Heart right ventricle (tissue), 16 donors: ENCODE results near the gene EHBP1. TPM values are rescaled to one million over a fixed set of nuclear protein-coding genes. Genes with fewer than 3 reads are reported as not detected.

Experiments used
- ATAC-seq, 8 donors: fragments of 200-7000 bp; cut with Tn5 transposase; one replicate each; pipeline ENCODE4 v1.9.1; 2020; ENCODE audit warnings: mild to moderate bottlenecking in 8 of 8, moderate library complexity in 8 of 8, moderate number of reproducible peaks in 1 of 8
- DNase-seq, 2 donors: peaks; one replicate each; pipeline ENCODE4 v3.0.0-alpha.2; 2020
- H3K27ac ChIP-seq, 10 donors: fragments of 200-600 bp; sonication (generic) in 2 of 10; one replicate each; pipeline versions ENCODE4 v1.5.0 to v1.8.0; 2020 to 2022; ENCODE audit warnings: mild to moderate bottlenecking in 3 of 10
- H3K27me3 ChIP-seq, 7 donors: fragments of 200-600 bp; one replicate each; pipeline ENCODE4 v1.8.0; 2021 to 2022; ENCODE audit warnings: mild to moderate bottlenecking in 2 of 7
- H3K36me3 ChIP-seq, 9 donors: fragments of 200-600 bp; sonication (generic) in 1 of 9; one replicate each; pipeline versions ENCODE4 v1.5.0 to v1.8.0; 2020 to 2022; ENCODE audit warnings: mild to moderate bottlenecking in 2 of 9
- H3K4me1 ChIP-seq, 9 donors: fragments of 200-600 bp; sonication (generic) in 1 of 9; one replicate each; pipeline versions ENCODE4 v1.5.0 to v1.8.0; 2020 to 2022; ENCODE audit warnings: mild to moderate bottlenecking in 4 of 9
- H3K4me3 ChIP-seq, 10 donors: fragments of 200-600 bp; sonication (generic) in 2 of 10; one replicate each; pipeline versions ENCODE4 v1.5.0 to v1.8.0; 2020 to 2022; ENCODE audit warnings: mild to moderate bottlenecking in 7 of 10, moderate library complexity in 2 of 10
- H3K9me3 ChIP-seq, 11 donors: fragments of 200-600 bp in 10 of 11; sonication (generic) in 2 of 11; one replicate each; pipeline versions ENCODE4 v1.5.0 to v1.8.0; 2013 to 2022; ENCODE audit warnings: mild to moderate bottlenecking in 2 of 11, control low read depth in 1 of 11, moderate library complexity in 1 of 11
- WGBS, 2 donors: extraction: QIAGEN DNeasy Blood & Tissue Kit; methylation state at CpG; one replicate each; pipeline ENCODE4 v1.1.7; 2013; ENCODE audit warnings: inconsistent platforms in 1 of 2; 5-methylcytosine and 5-hydroxymethylcytosine counted together
- intact Hi-C, 10 donors: fragments of 100-400 bp; cut with DNase I; formaldehyde crosslinking; loops; one replicate each; pipeline versions ENCODE4 v1.11.1 to v1.14.2; 2022
- polyA plus RNA-seq, 2 donors: library from polyadenylated mRNA; stranded (reverse); fragments of 200-250 nt; gene quantifications; one replicate each; pipeline ENCODE4 v1.2.3, GENCODE V29; 2013
- total RNA-seq, 10 donors: library from RNA; stranded (reverse); fragmentation: NEBNext Ultra II Directional in 3 of 10; extraction: Animal tissue kit (Norgen Biotek cat#: 25700) in 3 of 10; gene quantifications; one replicate each; pipeline versions ENCODE4 v1.2.1 to v1.2.4, GENCODE V29; 2021 to 2023
- TF ChIP-seq, protein P1 (sequence below), 9 donors: fragments of 200-600 bp; sonication (generic) in 2 of 9; IDR thresholded peaks; one replicate each; pipeline versions ENCODE4 v1.5.0 to v1.8.0; 2021 to 2022; ENCODE audit warnings: antibody characterized with exemption in 9 of 9, mild to moderate bottlenecking in 5 of 9, moderate library complexity in 1 of 9
- donor health status: Arrhythmogenic right ventricular cardiomyopathy.
- donor health status: ischemic (EF 13 %, LVEDD 7.1; RV severe dilation, severe dysfunction).
- donor health status: healthy with polysubstance abuse.
- donor health status: DM: no; HTN: yes; CAD: no.
- donor health status: DM: no; HTN: no; CAD: no.
- donor health status: ischemic (EF 25% LVEDD 6.9; RV normal size, moderate dysfunction).
- donor health status: ischemic (EF 25% LVEDD 5.7; RV mildly dilated, moderate dysfunction).
- donor health status: healthy.
- donor health status: DM: yes; HTN: yes; CAD: no.
- donor health status: Ischemic cardiomyopathy.
- donor health status: ischemic (EF 35%, LVEDD 5.7; RV mildly dilated, moderate dysfunction).
- donor health status: nonischemic (EF 11% LVEDD 7.7; RV severe dilation, severe dysfunction).
- donor health status: DM: yes; HTN: yes; CAD: no.
- donor health status: PGD.
- donor health status: ischemic (EF 29% LVEDD 5.4; RV normal size, mild dysfunction).
- donor health status: nonischemic (EF 23%, LVEDD 6.1; RV moderate dilation, normal function).

Gene EHBP1
- total and polyA plus RNA-seq, 12 donors = 7.8 to 26.1 (median 20.1) TPM

DNA sequence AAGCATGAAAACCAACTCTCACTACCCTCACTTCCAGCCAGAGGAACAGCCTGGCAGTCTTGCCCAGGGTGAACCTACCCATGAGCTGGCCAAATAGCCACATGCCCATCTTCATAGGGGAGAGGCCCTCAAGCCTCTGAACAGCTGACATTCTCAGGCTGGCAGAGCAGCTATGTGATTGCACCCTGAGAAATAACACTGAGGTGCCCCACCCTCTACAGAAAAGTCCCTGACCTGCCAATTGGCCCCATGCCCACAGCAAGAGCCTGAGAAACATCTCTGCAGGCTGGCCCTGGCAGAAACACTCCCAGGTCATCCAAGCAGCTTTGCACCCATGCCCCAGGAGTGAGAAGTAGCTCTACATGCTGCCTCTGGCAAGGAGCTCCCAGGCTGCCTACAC, 217.7 kb downstream of the EHBP1 start:
- Histone ChIP-seq H3K4me1 (no peaks in the 10 kb centered on the region), H3K9me3 (peaks cover 0 to 52% (median 17%) of the 10 kb centered on the region in 11 donors), H3K27ac (no peak overlapping the region), H3K4me3 (no peak overlapping the region), H3K36me3 (peaks cover 0 to 33% (median 0%) of the 10 kb centered on the region in 9 donors), H3K27me3 (no peaks in the 10 kb centered on the region)
- DNase-seq (no peak), ATAC-seq (no peak)
- intact Hi-C loops = no loop called here
- TF ChIP-seq, protein P1, sequence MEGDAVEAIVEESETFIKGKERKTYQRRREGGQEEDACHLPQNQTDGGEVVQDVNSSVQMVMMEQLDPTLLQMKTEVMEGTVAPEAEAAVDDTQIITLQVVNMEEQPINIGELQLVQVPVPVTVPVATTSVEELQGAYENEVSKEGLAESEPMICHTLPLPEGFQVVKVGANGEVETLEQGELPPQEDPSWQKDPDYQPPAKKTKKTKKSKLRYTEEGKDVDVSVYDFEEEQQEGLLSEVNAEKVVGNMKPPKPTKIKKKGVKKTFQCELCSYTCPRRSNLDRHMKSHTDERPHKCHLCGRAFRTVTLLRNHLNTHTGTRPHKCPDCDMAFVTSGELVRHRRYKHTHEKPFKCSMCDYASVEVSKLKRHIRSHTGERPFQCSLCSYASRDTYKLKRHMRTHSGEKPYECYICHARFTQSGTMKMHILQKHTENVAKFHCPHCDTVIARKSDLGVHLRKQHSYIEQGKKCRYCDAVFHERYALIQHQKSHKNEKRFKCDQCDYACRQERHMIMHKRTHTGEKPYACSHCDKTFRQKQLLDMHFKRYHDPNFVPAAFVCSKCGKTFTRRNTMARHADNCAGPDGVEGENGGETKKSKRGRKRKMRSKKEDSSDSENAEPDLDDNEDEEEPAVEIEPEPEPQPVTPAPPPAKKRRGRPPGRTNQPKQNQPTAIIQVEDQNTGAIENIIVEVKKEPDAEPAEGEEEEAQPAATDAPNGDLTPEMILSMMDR (IDR thresholded peaks at IDR 0.05) = no peak

DNA sequence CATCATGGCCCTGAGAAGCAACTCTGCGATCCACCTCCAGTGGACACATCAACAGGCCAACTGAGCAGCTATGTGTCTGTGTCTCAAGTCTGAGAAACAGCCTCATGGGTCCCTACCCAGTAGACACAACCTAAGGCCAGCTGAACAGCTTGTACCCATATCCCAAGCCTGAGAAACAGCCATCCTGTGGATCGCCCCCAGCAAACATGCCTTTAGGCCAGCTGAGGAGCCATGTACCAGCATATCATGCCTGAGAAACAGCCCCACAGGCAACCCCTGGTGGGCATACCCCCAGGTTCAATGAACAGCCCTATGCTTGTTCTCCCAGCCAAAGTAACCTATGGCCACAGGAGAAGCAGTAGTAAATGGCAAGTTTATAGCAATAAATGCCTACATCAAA, 218.4 kb downstream of the EHBP1 start:
- Histone ChIP-seq H3K9me3 (peaks cover 0 to 46% (median 11%) of the 10 kb centered on the region in 11 donors), H3K27ac (no peak overlapping the region), H3K36me3 (peaks cover 0 to 33% (median 0%) of the 10 kb centered on the region in 9 donors), H3K27me3 (no peaks in the 10 kb centered on the region), H3K4me3 (no peak overlapping the region), H3K4me1 (no peaks in the 10 kb centered on the region)
- ATAC-seq (no peak), DNase-seq (no peak)
- TF ChIP-seq, protein P1 (IDR thresholded peaks at IDR 0.05) = no peak
- 98 to 99% methylated on average over 2 of the region's 2 CpGs for WGBS, 2 donors
- intact Hi-C loops = no loop called here

DNA sequence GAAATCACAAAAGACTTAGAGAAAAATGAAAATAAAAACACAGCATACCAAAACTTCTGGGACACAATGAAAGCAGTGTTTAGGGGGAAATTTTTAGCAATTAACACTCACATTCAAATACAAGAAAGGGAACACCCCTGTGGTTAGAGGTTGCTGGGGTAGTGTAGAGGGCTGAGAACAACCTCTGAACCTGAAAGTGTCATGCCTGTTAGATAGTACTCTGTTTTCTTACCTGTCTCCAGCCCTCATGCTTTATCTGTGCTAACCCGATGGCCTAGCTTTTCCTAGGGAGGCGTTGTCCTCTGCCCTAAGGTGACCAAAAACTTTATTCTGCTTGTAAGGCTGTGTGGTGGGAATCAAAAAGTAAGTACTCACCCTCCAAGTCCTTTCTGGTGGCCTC, 222.5 kb downstream of the EHBP1 start:
- 90 to 93% methylated on average over 2 of the region's 2 CpGs for WGBS, 2 donors

DNA sequence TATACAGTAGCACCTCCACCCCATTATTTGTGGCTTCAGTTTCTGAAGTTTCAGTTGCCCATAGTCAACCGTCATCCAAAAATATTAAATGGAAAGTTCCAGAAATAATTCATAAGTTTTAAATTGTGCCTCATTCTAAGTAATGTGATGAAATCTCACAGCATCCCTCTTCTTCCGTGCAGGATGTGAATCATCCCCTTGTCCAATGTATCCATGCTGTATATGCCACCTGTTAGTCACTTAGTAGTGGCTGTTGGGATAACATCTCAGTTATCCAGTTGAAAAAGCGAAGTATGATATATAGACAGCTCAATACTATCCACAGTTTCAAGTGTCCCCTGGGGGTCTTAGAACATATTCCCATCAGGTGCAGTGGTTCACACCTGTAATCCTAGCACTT, 226.0 kb downstream of the EHBP1 start:
- 98 to 99% methylated on average over 3 of the region's 3 CpGs for WGBS, 2 donors
- ATAC-seq (no peak), DNase-seq (no peak)
- Histone ChIP-seq H3K36me3 (no peaks in the 10 kb centered on the region), H3K27me3 (no peaks in the 10 kb centered on the region), H3K27ac (no peak overlapping the region), H3K9me3 (peaks cover 0 to 4% (median 0%) of the 10 kb centered on the region in 11 donors), H3K4me1 (no peaks in the 10 kb centered on the region), H3K4me3 (no peak overlapping the region)
- intact Hi-C loops = loop anchor here in 1 of 10 donors (10.0 kb wide), 1 partner anchor 127 kb away; no protein-coding TSS in a partner anchor
- TF ChIP-seq, protein P1 (IDR thresholded peaks at IDR 0.05) = no peak

More for the DNA sequence above, 222.5 kb downstream of the EHBP1 start:
- Histone ChIP-seq H3K27ac (no peak overlapping the region), H3K36me3 (peaks cover 0 to 9% (median 0%) of the 10 kb centered on the region in 9 donors), H3K4me1 (no peaks in the 10 kb centered on the region), H3K27me3 (no peaks in the 10 kb centered on the region), H3K4me3 (no peak overlapping the region), H3K9me3 (peaks cover 0 to 30% (median 6%) of the 10 kb centered on the region in 11 donors)
- intact Hi-C loops = no loop called here
- ATAC-seq (no peak), DNase-seq (no peak)
- TF ChIP-seq, protein P1 (IDR thresholded peaks at IDR 0.05) = no peak
